ENCODE measurements around the gene PTPRR. TPM values are rescaled to one million over a fixed set of nuclear protein-coding genes. Genes with fewer than 3 reads are reported as not detected.
A peak's percentile ranks its signal among the peaks of the same experiment; 100 is the strongest.

The PTPRR gene
- total RNA-seq, 1 donor from 2014 or later: 1.4 TPM

GRCh38 chr12:70626180-70626579 is 294.4 kb downstream of the PTPRR start:
- H3K4me2 ChIP-seq (ENCODE audit: low read length): no peak overlapping the region
- no peak overlapping the region for H3K27ac ChIP-seq (ENCODE audit: low read depth, low read length)
- H3K27me3 Mint-ChIP-seq (ENCODE audit: low read depth, unreplicated experiment): no peaks in the 10 kb centered on the region
- H3K36me3 Mint-ChIP-seq (ENCODE audit: low read depth, unreplicated experiment): no peaks in the 10 kb centered on the region
- H3K9ac ChIP-seq (ENCODE audit: low read length): no peak overlapping the region
- H4K20me1 ChIP-seq (ENCODE audit: insufficient read depth, low read length): no peaks in the 10 kb centered on the region
- no peak overlapping the region for H3K27ac Mint-ChIP-seq (ENCODE audit: unreplicated experiment)
- no peaks in the 10 kb centered on the region for H3K36me3 ChIP-seq (ENCODE audit: insufficient read depth, low read length)
- H3K27me3 ChIP-seq (ENCODE audit: insufficient read depth, low read length): no peaks in the 10 kb centered on the region
- no peaks in the 10 kb centered on the region for H3K4me1 ChIP-seq (ENCODE audit: insufficient read depth, low read length)
- H3K4me3 Mint-ChIP-seq (ENCODE audit: unreplicated experiment): no peak overlapping the region
- no peak for FAIRE-seq
- DNase-seq (ENCODE audit: low read depth): no peak
- H3K79me2 ChIP-seq (ENCODE audit: insufficient read depth, low read length): no peaks in the 10 kb centered on the region
- H3K9me3 Mint-ChIP-seq (ENCODE audit: unreplicated experiment): no peaks in the 10 kb centered on the region
- H2AFZ ChIP-seq (ENCODE audit: low read depth, low read length): no peak overlapping the region
- no peaks in the 10 kb centered on the region for H3K4me1 Mint-ChIP-seq (ENCODE audit: low read depth, unreplicated experiment)
- H3K9me3 ChIP-seq (ENCODE audit: insufficient read depth, low read depth, low read length): no peaks in the 10 kb centered on the region
- TF ChIP-seq CTCF (IDR thresholded peaks at IDR 0.05; ENCODE audit: insufficient read depth, low read depth, low read length) (no peak), EZH2 (IDR thresholded peaks at IDR 0.05; ENCODE audit: insufficient read depth, low read length) (no peak)
- H3K4me3 ChIP-seq (ENCODE audit: insufficient read depth, low read depth, low read length): no peak overlapping the region

GRCh38 chr12:70619471-70620152 is 300.9 kb downstream of the PTPRR start:
- H4K20me1 ChIP-seq (ENCODE audit: insufficient read depth, low read length): no peaks in the 10 kb centered on the region
- Mint-ChIP-seq H3K27ac (ENCODE audit: unreplicated experiment) (no peak overlapping the region), H3K4me3 (ENCODE audit: unreplicated experiment) (no peak overlapping the region), H3K9me3 (ENCODE audit: unreplicated experiment) (no peaks in the 10 kb centered on the region), H3K4me1 (ENCODE audit: low read depth, unreplicated experiment) (no peaks in the 10 kb centered on the region), H3K27me3 (ENCODE audit: low read depth, unreplicated experiment) (peaks cover 5% of the 10 kb centered on the region), H3K36me3 (ENCODE audit: low read depth, unreplicated experiment) (no peaks in the 10 kb centered on the region)
- H3K4me1 ChIP-seq (ENCODE audit: insufficient read depth, low read length): no peaks in the 10 kb centered on the region
- TF ChIP-seq EZH2 (IDR thresholded peaks at IDR 0.05; ENCODE audit: insufficient read depth, low read length): no peak
- TF ChIP-seq CTCF (IDR thresholded peaks at IDR 0.05; ENCODE audit: insufficient read depth, low read depth, low read length): no peak
- no peaks in the 10 kb centered on the region for H3K9me3 ChIP-seq (ENCODE audit: insufficient read depth, low read depth, low read length)
- DNase-seq (ENCODE audit: low read depth): peak; percentile 83
- no peaks in the 10 kb centered on the region for H3K27me3 ChIP-seq (ENCODE audit: insufficient read depth, low read length)
- FAIRE-seq: no peak
- H3K4me2 ChIP-seq (ENCODE audit: low read length): no peak overlapping the region
- no peaks in the 10 kb centered on the region for H3K79me2 ChIP-seq (ENCODE audit: insufficient read depth, low read length)
- no peak overlapping the region for H2AFZ ChIP-seq (ENCODE audit: low read depth, low read length)
- H3K9ac ChIP-seq (ENCODE audit: low read length): no peak overlapping the region
- no peak overlapping the region for H3K4me3 ChIP-seq (ENCODE audit: insufficient read depth, low read depth, low read length)
- H3K36me3 ChIP-seq (ENCODE audit: insufficient read depth, low read length): no peaks in the 10 kb centered on the region
- H3K27ac ChIP-seq (ENCODE audit: low read depth, low read length): no peak overlapping the region

- no peak for TF ChIP-seq CTCF (IDR thresholded peaks at IDR 0.05; ENCODE audit: insufficient read depth, low read depth, low read length)
- no peak for TF ChIP-seq EZH2 (IDR thresholded peaks at IDR 0.05; ENCODE audit: insufficient read depth, low read length)
- Histone ChIP-seq H3K9ac (ENCODE audit: low read length) (no peak overlapping the region), H3K4me1 (ENCODE audit: insufficient read depth, low read length) (no peaks in the 10 kb centered on the region), H3K4me2 (ENCODE audit: low read length) (no peak overlapping the region), H2AFZ (ENCODE audit: low read depth, low read length) (no peak overlapping the region), H3K9me3 (ENCODE audit: insufficient read depth, low read depth, low read length) (no peaks in the 10 kb centered on the region), H3K27ac (ENCODE audit: low read depth, low read length) (no peak overlapping the region), H3K36me3 (ENCODE audit: insufficient read depth, low read length) (no peaks in the 10 kb centered on the region), H3K4me3 (ENCODE audit: insufficient read depth, low read depth, low read length) (no peak overlapping the region), H4K20me1 (ENCODE audit: insufficient read depth, low read length) (no peaks in the 10 kb centered on the region), H3K27me3 (ENCODE audit: insufficient read depth, low read length) (no peaks in the 10 kb centered on the region), H3K79me2 (ENCODE audit: insufficient read depth, low read length) (no peaks in the 10 kb centered on the region)
- H3K4me3 Mint-ChIP-seq (ENCODE audit: unreplicated experiment): no peak overlapping the region
- no peaks in the 10 kb centered on the region for H3K4me1 Mint-ChIP-seq (ENCODE audit: low read depth, unreplicated experiment)
- peak; percentile 70 for DNase-seq (ENCODE audit: low read depth)
- no peaks in the 10 kb centered on the region for H3K9me3 Mint-ChIP-seq (ENCODE audit: unreplicated experiment)
- no peak overlapping the region for H3K27ac Mint-ChIP-seq (ENCODE audit: unreplicated experiment)
- no peaks in the 10 kb centered on the region for H3K36me3 Mint-ChIP-seq (ENCODE audit: low read depth, unreplicated experiment)
- FAIRE-seq: no peak
- H3K27me3 Mint-ChIP-seq (ENCODE audit: low read depth, unreplicated experiment): peaks cover 10% of the 10 kb centered on the region
These were observed 302.2 kb downstream of the PTPRR start for GRCh38 chr12:70618371-70618770.
